NCI-H1417 treated with DMSO at 0.1 percent for 48 hours (cell line): Measurements from ENCODE around the gene CLEC16A.

Experiments
- DNase-seq: peaks from one replicate; lab custom pipeline; 2025; lab: John Stamatoyannopoulos, UW

CLEC16A gene

DNA sequence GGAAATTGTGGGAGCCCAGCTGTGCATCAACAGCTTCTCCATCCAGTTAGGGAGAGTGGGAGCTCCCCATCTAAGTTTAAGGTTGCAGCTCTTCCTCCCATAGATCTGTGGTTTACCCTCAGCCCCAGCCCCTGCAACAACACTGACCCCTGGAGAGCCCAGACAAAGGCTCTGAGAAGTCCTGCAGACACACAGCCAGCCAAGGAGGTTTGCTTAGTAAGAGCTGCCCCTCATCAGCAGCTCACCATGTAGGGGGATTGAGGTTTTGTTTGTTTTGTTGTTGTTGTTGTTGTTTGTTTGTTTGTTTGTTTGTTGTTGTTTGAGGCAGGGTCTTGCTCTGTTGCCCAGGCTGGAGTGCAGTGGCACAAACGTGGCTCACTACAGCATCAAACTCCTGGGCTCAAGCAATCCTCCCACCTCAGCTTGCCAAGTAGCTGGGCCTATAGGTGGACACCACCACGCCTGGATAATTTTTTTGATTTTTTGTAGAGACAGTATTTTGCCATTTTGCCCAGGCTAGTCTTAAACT lies 138.6 kb downstream of the CLEC16A start:
- no peak for DNase-seq

DNA sequence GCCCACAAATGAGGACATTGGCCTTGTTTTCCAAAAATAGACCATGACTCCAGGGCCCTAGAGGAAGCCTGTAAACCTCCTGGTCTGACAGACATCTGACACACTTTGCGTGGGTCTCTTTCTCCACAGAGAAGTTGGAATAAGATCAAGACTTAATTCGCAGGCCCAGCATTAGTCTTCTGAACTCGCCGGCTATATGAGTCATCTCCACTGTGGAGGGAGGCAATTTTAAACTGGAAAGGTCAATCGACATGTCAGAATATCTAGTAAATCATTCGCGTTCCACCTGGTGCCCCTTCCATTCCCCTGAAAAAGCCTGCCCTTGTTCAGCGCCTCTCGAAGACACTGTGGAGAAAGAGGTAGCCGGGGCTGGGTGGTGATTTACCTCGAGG lies 140.1 kb downstream of the CLEC16A start:
- no peak for DNase-seq

DNA sequence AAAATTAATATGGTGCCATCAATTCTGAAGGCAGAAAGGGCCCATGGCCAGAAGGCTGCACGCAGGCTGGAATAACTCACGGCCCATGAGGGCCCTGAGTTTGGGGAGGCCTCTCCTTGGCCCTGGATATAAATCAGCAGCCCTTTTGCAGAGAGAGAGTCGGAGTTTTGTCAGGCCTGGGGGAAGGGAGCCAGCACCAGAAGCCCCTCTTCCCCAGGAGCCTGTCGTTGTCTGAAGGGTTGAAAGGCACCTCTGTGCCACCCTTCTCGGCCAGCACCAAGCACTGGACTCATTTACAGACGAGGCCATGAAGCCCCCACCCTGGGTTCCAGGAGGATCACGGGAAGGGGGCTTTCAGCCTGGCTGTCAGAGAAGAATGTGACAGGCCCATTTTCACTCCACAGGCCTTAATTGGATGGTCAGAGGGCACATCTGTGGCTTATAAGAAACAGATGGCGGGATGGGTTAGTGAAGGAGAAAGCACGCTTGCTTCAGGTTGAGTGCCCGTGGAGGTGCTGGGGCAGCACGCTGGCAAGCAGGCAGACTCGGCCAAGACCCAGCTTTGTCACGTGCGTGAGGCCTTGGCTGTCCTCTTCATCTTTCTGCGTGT lies 140.6 kb downstream of the CLEC16A start:
- no peak for DNase-seq

DNA sequence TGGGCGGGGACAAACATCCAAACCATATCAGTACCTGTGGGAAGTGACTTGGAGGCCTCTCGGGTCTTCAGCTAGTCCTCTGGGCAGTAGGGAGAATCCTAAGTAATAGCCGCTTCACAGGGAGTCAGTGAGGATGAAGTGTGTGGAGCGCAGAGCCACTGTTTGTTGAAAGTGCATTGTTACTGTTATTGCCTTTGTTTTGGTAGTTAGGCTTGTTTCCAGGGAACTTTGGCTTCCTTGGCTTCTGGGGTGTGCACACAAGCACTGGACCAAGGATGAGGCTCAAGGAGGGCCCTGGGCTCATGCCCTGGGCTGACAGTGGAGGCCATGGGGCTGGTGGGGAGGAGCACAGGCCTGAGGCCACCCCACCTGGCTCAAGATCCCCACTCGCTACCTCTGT lies 141.6 kb downstream of the CLEC16A start:
- DNase-seq, result no peak

DNA sequence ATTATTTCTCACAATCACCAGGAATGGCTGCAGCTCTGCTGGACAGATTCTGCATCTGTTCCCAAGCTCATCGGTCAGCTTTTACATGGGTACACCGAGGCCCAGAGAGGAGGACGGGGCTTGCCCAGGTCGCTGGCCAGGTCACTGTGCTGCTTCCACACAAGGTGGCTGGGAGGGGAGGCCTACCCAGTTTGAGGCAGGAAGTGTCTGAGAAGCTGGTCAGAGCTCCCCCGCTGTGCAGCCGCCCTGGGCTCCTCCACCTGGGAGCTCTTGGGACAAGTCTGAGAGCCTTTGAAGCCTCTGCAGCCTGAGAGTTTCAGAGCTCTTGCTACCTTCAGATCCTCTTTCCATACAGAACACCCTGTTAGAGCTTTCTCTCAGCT lies 143.3 kb downstream of the CLEC16A start:
- DNase-seq, result no peak

DNA sequence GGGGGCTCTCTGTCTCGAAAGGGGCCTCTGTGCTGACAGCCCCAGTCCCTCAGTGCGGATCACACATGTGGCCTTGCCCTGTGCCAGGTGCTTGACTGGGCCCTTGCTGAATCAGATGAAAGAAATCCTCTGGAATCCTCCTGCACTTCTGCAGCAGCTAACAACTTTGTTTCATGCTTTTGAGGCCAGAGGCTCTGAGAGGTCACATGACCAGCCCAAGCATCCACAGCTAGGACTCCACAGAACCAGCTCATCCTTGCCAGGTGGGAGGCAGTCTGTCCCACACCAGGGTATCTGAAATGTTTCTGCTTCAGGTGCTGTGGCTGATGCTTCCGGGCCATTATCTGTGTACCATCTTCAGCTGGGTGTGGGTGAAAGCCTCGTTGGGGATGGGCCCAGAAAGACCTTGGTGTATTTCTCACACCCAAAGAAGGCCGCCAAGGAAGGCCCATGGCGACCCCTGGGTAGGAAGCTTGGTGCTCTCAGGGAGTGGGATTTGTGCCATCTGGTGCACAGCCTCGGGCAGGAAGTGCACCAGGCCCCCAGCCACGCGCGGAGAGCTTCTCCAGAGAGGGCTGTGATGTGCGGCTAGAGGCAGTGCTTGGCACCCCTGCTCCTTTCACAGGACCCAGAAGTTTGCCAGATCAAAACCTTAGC lies 143.8 kb downstream of the CLEC16A start:
- no peak for DNase-seq

DNA sequence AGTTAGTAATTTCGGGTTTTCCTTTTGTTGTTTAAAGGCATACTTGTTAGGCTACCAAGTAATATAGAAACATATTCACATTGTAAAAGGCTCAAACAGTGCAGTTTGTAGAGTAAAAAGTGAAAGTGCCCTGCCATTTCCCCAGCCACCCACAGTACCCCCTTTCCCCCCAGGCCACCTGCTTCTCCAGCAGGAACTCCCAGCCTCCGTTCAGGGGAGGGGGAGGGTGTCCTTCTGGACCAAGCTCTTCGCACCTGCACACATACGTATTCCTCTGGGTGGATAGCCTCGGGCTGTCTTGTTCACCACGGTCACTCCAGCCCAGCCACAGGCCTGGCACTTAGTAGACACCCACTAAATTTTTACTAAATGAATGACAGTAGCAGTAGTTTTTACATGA lies 144.5 kb downstream of the CLEC16A start:
- no peak for DNase-seq

DNA sequence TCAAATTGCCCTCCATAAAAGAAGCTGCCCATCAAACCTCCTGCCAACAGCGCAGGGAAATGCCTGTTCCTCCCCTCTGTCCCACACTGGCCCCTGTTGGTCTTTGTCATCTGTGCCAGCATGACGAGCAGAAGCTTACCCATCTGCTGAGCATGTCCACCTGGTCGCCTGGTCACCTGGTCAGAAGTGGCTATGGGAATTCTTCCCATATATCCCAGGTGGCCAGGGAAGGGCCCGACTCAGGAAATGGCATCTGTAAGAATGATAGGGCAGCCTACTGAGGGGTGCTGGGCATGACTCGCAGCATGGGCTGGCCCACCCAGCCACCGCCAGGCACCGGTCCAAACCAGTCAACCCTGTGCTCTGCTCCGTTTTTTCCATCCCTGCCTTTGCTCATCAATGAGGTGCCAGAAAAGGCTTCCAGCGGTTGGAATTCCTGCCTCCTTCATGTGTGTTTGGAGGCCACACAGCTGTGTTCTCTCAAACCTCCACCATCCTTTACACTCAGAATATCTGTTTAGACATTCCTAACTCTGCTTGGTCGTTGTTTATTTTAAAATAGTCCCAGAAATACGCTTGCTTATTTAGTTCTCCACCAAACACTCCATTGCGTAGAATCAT lies 145.2 kb downstream of the CLEC16A start:
- no peak for DNase-seq

DNA sequence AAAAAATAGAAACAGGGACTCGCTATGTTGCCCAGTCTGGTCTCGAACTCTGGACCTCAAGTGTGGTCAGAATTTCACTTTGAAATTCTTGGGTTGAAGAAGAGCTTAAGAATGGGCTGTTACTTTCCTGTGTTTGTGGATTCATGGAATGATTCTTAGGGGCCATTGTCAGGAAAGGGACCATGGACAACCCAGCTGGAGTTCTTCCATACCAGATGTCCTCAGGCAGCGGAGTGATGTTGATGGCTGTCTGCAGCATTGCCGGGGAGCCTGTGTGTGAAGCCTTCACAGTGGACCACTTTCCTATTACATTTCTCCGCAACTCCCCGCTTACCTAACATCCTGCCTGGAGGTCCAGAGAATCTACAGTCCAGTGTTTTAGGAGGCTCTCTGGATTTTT lies 145.9 kb downstream of the CLEC16A start:
- no peak for DNase-seq

DNA sequence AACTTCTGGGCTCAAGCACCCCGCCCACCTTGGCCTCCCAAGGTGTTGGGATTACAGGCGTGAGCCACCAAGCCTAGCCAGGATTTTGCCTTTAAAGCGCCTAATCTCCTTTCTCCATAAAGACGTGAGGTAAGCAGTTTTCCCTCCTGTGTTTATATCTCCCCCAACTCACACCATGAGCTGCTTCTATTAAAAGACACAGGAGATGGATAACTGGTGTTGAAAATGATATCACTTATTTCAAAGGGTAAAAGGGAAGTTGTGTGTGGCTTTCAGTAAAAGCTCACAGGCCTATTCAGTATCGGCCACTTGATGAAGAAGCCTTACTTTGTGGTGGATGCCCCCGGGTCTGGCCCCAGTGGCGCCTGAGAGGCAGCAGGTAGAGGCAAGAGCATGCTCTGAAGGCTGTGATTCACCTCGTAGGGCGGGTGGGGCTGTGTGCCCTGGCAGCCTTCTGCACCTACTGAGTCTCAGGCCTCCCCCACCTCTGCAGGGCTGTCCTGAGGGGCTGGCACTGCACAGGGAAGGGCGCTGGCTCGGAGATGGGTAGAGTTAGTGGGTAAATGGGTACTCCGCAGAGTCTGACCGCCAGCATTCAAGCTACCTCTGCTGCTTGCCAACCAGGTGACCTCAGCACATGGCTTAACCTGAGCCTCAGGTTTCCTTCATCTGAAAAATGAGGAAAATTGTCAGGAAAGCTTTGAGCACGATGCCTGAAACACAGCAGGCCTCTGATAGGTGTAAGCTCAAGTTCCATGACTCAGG lies 146.8 kb downstream of the CLEC16A start:
- DNase-seq, result no peak

DNA sequence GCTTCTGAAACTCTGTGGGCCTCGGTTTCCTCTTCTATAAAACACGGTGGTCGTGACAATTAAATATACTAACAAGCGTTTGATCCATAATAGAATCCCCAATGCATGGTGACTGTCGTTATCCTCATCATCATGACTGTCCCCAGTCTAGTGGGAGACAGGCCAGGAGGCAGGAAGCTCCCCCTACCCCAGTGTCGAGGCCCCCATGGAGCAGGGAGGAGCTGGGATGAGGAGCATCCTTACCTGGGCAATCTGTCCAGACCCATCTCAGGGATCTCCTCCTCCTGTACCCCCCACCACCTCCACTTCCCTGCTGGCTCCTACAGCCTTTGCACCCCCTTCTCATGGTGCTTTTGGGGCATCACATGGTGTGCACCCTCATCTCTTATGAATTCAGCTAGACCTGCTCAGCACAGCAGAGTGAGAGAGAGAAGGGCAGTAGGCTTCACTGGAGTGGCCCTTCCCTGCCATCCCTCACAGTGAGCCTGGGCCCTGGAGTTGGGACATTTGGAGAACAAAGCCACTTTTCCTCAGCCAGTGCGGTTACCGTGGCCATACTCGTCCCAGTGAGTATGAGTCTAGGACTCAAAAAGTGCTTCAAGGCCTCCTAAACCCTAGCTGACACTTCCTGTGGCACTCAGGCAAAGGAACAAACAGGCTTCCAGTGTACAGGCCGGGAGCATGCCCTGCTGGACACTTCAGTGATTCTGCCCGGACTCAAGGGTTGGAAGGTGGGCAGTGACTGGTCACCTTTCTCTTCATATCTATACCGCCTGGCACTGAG lies 148.6 kb downstream of the CLEC16A start:
- no peak for DNase-seq

DNA sequence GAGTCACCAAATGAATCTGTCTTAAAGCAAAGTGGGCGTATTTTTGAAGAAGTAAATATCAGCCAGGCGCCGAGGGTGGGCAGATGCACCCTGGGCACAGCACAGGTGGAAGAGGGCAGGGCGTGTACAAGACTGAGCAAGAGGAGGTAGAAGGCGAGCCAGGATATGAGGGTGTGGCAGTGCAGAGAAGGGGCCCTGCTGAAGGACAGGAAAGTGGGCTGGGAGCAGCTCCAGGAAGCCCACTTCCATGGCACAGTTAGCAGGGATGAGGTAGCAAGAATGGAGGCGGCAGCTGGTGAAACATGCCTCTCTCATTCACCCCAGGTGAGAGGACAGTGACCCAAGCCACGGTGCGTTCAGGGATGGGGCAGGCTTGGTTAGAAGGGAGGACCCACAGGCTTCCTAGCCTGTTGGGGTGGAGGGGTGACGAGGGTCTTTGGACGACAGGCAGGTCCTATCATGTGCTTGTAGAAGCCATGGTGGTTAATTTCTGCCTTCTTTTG lies 149.3 kb downstream of the CLEC16A start:
- no peak for DNase-seq

DNA sequence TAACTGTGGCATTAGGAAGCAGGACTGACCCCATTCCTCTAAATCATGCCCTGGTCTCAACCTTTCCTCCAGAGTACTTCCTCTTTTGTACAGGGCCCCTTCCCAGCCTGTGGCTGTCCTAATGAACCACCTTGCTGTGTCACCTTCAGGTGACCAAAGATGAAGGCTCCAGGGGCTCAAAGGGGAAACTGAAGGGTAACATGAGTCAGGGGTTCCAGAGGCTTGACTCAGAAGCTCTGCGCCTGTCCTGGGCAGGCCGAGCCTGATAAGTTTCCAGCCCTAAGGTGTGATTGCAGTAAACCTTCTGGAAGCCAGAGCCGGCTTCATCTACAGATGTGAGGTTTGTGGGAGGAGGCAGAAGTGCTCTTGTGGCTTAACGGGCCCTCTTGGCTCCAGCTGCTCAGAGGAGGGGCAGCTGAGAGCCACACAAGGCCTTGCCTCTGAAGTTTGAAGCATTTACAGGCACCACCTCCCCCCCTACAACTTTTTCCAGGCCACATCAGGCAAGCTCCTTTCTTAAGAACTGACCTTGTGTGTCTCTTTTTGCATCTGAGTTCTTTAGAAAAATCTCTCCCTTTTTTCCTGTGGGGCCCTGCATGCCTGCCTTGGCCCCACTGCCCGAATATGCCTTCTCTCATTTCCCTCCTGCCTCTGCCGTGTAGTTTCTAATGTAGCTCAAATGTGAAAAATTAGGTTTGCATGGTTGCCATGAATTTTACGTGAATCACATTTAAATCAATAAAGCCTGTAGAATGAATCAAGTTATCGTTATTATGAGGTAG lies 149.9 kb downstream of the CLEC16A start:
- no peak for DNase-seq

DNA sequence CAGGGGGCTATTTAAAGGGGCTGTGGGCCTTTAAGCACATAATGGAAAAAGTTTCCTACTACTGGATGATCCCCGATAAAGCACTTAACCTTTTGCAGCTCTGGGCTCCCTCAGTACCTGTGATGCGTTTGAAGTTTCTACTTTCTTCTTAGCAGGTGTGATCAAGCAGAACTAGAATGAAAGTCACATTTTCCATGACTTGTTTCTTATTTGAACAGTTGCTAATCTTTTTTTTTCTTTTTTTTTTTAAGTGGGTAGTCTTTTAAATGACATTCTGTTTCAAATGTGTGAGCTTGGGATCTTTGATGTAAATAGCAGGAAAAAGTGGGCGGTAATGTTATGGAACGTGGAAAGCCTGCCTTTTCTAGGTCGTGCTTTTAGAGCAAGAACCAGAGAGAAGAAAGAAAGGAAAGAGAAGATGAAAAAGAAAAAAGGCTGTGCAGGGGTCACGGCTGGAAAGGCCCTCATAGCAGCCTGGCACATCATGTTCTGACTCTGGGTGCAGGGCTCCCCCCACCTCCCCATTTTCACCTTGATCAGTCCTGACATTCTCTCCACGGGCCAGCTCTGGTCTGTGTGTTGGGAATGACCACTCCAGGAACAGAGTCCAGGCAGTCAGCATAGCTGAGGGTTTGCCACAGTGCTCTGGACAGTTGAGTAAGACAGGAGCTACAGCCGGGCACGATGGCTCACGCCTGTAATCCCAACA lies 150.6 kb downstream of the CLEC16A start:
- DNase-seq, result no peak

DNA sequence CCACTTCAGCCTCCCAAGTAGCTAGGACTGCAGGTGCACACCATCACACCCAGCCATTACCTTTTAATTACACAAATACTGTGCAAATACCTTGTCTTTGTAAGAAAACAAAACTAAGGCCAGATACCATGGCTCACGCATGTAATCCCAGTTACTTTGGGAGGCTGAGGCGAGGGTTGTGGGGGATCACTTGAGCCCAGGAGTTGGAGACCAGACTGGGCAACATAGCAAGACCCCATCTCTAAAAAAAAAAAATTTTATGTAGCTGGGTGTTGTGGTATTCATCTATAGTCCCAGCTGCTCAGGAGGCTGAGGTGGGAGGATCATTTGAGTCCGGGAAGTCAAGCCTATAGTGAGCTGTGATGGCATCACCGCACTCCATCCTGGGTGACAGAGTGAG lies 151.6 kb downstream of the CLEC16A start:
- no peak for DNase-seq

DNA sequence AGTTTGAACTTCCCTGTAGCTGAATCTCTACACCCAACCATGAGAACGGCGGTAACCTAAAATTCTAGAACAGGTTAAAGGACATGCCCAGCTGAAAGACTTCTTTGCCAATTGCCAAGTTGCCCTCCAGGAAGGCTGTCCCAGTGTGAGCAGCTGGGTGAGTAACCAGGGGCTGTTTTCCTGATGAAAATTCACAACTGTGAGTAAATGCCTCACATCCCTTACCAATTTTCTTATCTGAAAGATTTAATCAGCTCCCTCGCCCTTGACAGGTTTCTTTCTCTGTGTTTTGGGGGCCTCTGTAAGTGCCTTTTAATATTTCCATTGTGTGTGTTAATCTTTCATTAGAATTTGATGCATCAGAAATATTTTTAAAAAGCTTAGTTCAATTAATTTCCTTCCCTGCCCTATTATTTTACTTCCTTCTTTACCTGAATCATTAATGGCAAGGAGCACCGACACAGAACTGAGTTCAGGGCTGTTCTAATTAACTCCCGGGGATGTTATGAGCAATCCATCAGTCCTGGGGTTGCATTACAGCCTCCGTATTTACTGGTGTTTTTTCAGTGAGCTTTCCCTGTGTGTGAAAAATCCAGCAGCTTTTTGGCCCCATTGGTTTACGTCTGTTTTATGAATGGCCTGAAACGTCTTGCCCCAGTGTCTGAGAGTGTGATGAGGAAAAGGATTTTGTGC lies 152.9 kb downstream of the CLEC16A start:
- DNase-seq, result no peak

DNA sequence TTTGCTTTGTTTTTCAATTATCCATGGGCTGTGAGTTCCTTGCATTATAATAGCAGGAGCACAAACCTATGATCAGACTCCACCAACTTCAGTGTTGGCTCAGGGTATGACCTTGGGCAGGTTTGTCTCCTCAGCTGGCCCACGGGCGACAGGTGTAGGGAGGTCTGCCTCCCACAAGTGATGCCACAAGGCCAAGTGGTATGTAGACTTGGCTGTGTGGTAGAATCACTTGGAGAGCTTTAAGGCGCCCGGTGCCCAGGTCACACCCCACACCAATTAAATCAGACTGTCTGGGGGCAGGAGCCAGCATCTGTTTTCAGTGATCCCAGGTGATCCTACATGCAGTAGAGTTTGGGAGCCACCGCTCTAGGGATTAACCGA lies 153.4 kb downstream of the CLEC16A start:
- DNase-seq, result no peak

DNA sequence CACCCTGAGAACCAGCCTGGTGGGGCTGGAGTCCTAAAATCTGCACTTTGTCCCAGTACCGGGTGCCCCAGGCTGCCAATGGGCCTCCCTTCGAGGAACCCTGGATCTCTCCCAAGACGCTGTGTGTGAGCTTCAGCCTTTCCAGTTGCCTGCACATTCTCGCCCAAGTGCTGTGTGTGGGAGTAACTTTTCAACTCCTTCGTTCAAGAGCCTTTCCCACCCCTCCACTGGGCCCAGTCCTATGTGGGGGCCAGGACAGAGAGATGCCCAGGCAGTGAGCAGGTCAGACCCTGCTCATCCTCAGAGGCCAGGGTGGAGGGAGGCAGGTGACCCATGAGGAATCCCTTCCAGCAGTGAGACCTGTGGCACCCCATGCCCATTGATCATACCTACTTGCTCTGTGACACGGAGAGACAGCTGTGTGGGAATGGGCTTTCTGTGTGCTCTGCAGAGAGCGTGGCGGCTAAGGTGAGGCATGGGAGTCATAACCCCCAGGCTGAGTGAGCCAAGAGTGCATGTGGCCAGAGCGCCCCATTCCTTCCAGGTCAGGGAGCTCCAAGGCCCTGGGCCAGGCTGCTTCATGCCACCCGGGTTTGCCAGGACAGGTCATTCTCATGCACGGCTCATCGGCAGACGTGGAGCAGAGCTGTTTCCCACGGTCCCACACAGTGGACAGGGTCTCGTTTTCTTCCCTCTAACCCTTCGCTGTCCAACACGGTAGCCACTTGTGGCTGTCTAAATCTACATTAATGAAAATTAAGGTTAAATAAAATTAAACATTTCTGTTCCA lies 154.4 kb downstream of the CLEC16A start:
- DNase-seq, result no peak

DNA sequence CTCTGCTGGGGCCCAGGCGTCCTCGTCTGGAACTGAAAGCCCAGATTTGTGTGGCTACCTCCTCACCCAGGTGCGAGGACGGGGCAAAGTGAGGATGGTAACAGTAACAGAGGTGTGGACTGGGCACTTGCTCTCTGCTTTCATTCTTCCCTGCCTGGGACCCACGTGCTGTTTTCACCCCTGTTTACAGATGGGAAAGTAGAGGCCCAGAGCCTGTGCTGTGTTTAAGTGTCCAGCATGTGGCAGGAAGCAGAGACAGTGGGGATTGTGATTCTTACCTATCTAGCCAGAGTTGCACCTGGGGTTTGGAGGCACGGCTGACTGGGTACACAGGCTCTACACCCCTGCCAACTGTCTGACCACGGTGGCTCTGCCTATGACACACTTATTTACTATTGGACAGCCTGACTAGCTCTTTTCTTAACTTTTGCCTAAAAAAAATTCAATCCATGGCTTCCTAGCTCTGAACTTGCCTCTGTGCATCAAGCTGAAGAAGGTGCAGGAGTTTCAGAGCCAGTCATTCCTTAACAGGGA lies 155.4 kb downstream of the CLEC16A start:
- DNase-seq, result no peak
